Right atrium auricular region (tissue), 2 donors: ENCODE measurements around the gene MRPL43. TPM values are rescaled to one million over a fixed set of nuclear protein-coding genes. Genes with fewer than 3 reads are reported as not detected.

ENCODE experiments used
- DNase-seq: peaks from one replicate; pipeline ENCODE4 v3.0.0-alpha.2; 2019; ENCODE audit warnings: low spot score
- H3K27ac ChIP-seq, 2 donors: fragments of 200-600 bp; sonication (generic); 1 replicate in 1 of 2; 2 replicates in 1 of 2; pipeline ENCODE4 v1.5.1; 2016 to 2019
- H3K27me3 ChIP-seq, 2 donors: fragments of 200-600 bp; sonication (generic); one replicate each; pipeline versions ENCODE4 v1.5.1 to v1.6.0; 2017 to 2019
- H3K36me3 ChIP-seq: fragments of 200-600 bp; sonication (generic); one replicate; pipeline ENCODE4 v1.5.1; 2016
- H3K4me1 ChIP-seq, 2 donors: fragments of 200-600 bp; sonication (generic); one replicate each; pipeline versions ENCODE4 v1.5.1 to v1.6.0; 2017 to 2019
- H3K4me3 ChIP-seq, 2 donors: fragments of 200-600 bp; sonication (generic); 1 replicate in 1 of 2; 2 replicates in 1 of 2; pipeline ENCODE4 v1.5.1; 2017 to 2019; ENCODE audit warnings: mild to moderate bottlenecking in 1 of 2, moderate library complexity in 1 of 2
- H3K9me3 ChIP-seq, 2 donors: fragments of 200-600 bp; sonication (generic); one replicate each; pipeline ENCODE4 v1.5.1; 2019
- CTCF ChIP-seq, 2 donors: fragments of 200-600 bp; sonication (generic); IDR thresholded peaks; one replicate each; pipeline ENCODE4 v1.5.1; 2019; ENCODE audit warnings: antibody characterized with exemption in 2 of 2
- total RNA-seq, 2 donors: library from RNA; depleted of rRNA; stranded (reverse); fragments of >200 nt; gene quantifications; one replicate each; pipeline ENCODE4 v1.1.0, GENCODE V29; 2016

The MRPL43 gene
- total RNA-seq, 2 donors from 2014 or later = 60.1 to 88.4 TPM

- H3K4me3 ChIP-seq = no peak overlapping the region
- no peak for DNase-seq
- peak; percentile 47 to 79 for TF ChIP-seq CTCF (IDR thresholded peaks at IDR 0.05)
- peaks cover 0 to 27% of the 10 kb centered on the region in 2 donors for H3K4me1 ChIP-seq
- no peaks in the 10 kb centered on the region for H3K27me3 ChIP-seq
- H3K9me3 ChIP-seq = no peaks in the 10 kb centered on the region
- no peak overlapping the region for H3K27ac ChIP-seq
- peaks cover 35% of the 10 kb centered on the region for H3K36me3 ChIP-seq
Observed at GRCh38 chr10:100993986-100994708, 6.8 kb upstream of the MRPL43 start.

GRCh38 chr10:100989088-100989487 lies 1.8 kb upstream of the MRPL43 start:
- no peak for TF ChIP-seq CTCF (IDR thresholded peaks at IDR 0.05)
- Histone ChIP-seq H3K27ac (no peak overlapping the region), H3K4me1 (peaks cover 0 to 22% of the 10 kb centered on the region in 2 donors), H3K9me3 (no peaks in the 10 kb centered on the region), H3K4me3 (no peak overlapping the region), H3K36me3 (peaks cover 37% of the 10 kb centered on the region), H3K27me3 (no peaks in the 10 kb centered on the region)
- no peak for DNase-seq

GRCh38 chr10:100988166-100988565 lies 869 bp upstream of the MRPL43 start:
- no peak for TF ChIP-seq CTCF (IDR thresholded peaks at IDR 0.05)
- peaks cover 0 to 22% of the 10 kb centered on the region in 2 donors for H3K4me1 ChIP-seq
- H3K36me3 ChIP-seq = peaks cover 38% of the 10 kb centered on the region
- no peaks in the 10 kb centered on the region for H3K9me3 ChIP-seq
- no peak for DNase-seq
- peak overlapping the region; percentile 91 to 94 for H3K4me3 ChIP-seq
- no peak overlapping the region for H3K27ac ChIP-seq
- H3K27me3 ChIP-seq = no peaks in the 10 kb centered on the region

- Histone ChIP-seq H3K4me1 (peaks cover 0 to 22% of the 10 kb centered on the region in 2 donors), H3K27ac (peak overlapping the region; percentile 82 to 83), H3K9me3 (no peaks in the 10 kb centered on the region), H3K36me3 (peaks cover 37% of the 10 kb centered on the region), H3K4me3 (peak overlapping the region; percentile 91 to 94), H3K27me3 (no peaks in the 10 kb centered on the region)
- no peak for DNase-seq
- TF ChIP-seq CTCF (IDR thresholded peaks at IDR 0.05) = no peak
Observed at GRCh38 chr10:100987685-100988049, 370 bp upstream of the MRPL43 start.

- H3K4me3 ChIP-seq = peak overlapping the region; percentile 91 to 94
- no peaks in the 10 kb centered on the region for H3K9me3 ChIP-seq
- no peak for TF ChIP-seq CTCF (IDR thresholded peaks at IDR 0.05)
- no peaks in the 10 kb centered on the region for H3K27me3 ChIP-seq
- H3K4me1 ChIP-seq = peaks cover 0 to 22% of the 10 kb centered on the region in 2 donors
- peak overlapping the region; percentile 82 to 83 for H3K27ac ChIP-seq
- peaks cover 35% of the 10 kb centered on the region for H3K36me3 ChIP-seq
- DNase-seq = no peak
Observed at GRCh38 chr10:100986623-100986951, 710 bp downstream of the MRPL43 start.

GRCh38 chr10:100985336-100985735 lies 2.0 kb downstream of the MRPL43 start:
- H3K27ac ChIP-seq = no peak overlapping the region
- DNase-seq = no peak
- no peaks in the 10 kb centered on the region for H3K27me3 ChIP-seq
- H3K4me3 ChIP-seq = no peak overlapping the region
- H3K4me1 ChIP-seq = peaks cover 0 to 22% of the 10 kb centered on the region in 2 donors
- no peaks in the 10 kb centered on the region for H3K9me3 ChIP-seq
- H3K36me3 ChIP-seq = peaks cover 28% of the 10 kb centered on the region
- no peak for TF ChIP-seq CTCF (IDR thresholded peaks at IDR 0.05)
